ENCODE results near the gene ALDH5A1. TPM values are rescaled to one million over a fixed set of nuclear protein-coding genes. Genes with fewer than 3 reads are reported as not detected.

ALDH5A1 gene
- total and polyA plus RNA-seq, 12 donors: 1.9 to 45.5 (median 29.5) TPM

GRCh38 chr6:24545691-24546090, 50.9 kb downstream of the ALDH5A1 start:
- intact Hi-C loops (cut with DNase I): no loop called here
- WGBS, 2 donors: 87 to 93% methylated on average over 3 of the region's 3 CpGs

GRCh38 chr6:24546439-24546838, 51.7 kb downstream of the ALDH5A1 start:
- WGBS, 2 donors: 33 to 59% methylated on average over 7 of the region's 7 CpGs
- H3K4me1 ChIP-seq: peaks cover 0 to 6% (median 0%) of the 10 kb centered on the region in 9 donors
- H3K4me3 ChIP-seq: no peak overlapping the region
- intact Hi-C loops (cut with DNase I): no loop called here
- DNase-seq: no peak
- peaks cover 0 to 35% (median 15%) of the 10 kb centered on the region in 7 donors for H3K27me3 ChIP-seq
- no peak overlapping the region for H3K27ac ChIP-seq
- TF ChIP-seq CTCF (IDR thresholded peaks at IDR 0.05): no peak
- peak in 3 of 8 donors; percentile 41 to 67 (median 42) for ATAC-seq
- no peaks in the 10 kb centered on the region for H3K36me3 ChIP-seq
- H3K9me3 ChIP-seq: no peaks in the 10 kb centered on the region

More at GRCh38 chr6:24545691-24546090, 50.9 kb downstream of the ALDH5A1 start:
- H3K36me3 ChIP-seq: no peaks in the 10 kb centered on the region
- H3K27me3 ChIP-seq: peaks cover 0 to 35% (median 15%) of the 10 kb centered on the region in 7 donors
- no peak overlapping the region for H3K27ac ChIP-seq
- no peak for TF ChIP-seq CTCF (IDR thresholded peaks at IDR 0.05)
- ATAC-seq (no peak), DNase-seq (no peak)
- no peaks in the 10 kb centered on the region for H3K9me3 ChIP-seq
- peaks cover 0 to 6% (median 0%) of the 10 kb centered on the region in 9 donors for H3K4me1 ChIP-seq
- no peak overlapping the region for H3K4me3 ChIP-seq

- H3K36me3 ChIP-seq: no peaks in the 10 kb centered on the region
- 10 to 13% methylated on average over 12 of the region's 12 CpGs for WGBS, 2 donors
- DNase-seq (no peak), ATAC-seq (no peak)
- no peak overlapping the region for H3K27ac ChIP-seq
- H3K4me1 ChIP-seq: peaks cover 0 to 6% (median 0%) of the 10 kb centered on the region in 9 donors
- H3K27me3 ChIP-seq: peaks cover 0 to 35% (median 15%) of the 10 kb centered on the region in 7 donors
- intact Hi-C loops (cut with DNase I): no loop called here
- H3K9me3 ChIP-seq: no peaks in the 10 kb centered on the region
- H3K4me3 ChIP-seq: no peak overlapping the region
- TF ChIP-seq CTCF (IDR thresholded peaks at IDR 0.05): peak in 1 of 9 donors; percentile 21
These were observed 52.5 kb downstream of the ALDH5A1 start for GRCh38 chr6:24547243-24547642.

- peaks cover 0 to 35% (median 15%) of the 10 kb centered on the region in 7 donors for H3K27me3 ChIP-seq
- no peak overlapping the region for H3K4me3 ChIP-seq
- 89 to 100% methylated on average over 1 of the region's 1 CpG for WGBS, 2 donors
- DNase-seq: no peak
- intact Hi-C loops (cut with DNase I): no loop called here
- ATAC-seq: no peak
- H3K36me3 ChIP-seq: no peaks in the 10 kb centered on the region
- peaks cover 0 to 6% (median 0%) of the 10 kb centered on the region in 9 donors for H3K4me1 ChIP-seq
- H3K9me3 ChIP-seq: no peaks in the 10 kb centered on the region
- TF ChIP-seq CTCF (IDR thresholded peaks at IDR 0.05): no peak
- H3K27ac ChIP-seq: no peak overlapping the region
These were observed 54.4 kb downstream of the ALDH5A1 start for GRCh38 chr6:24549158-24549557.
